Smooth muscle cell (in vitro differentiated cells): ENCODE measurements around the gene KCNAB2. TPM values are rescaled to one million over a fixed set of nuclear protein-coding genes. Genes with fewer than 3 reads are reported as not detected.

Experiments used
- DNase-seq: peaks from one replicate; lab custom pipeline; 2025; ENCODE audit not compliant: unreplicated experiment; lab: John Stamatoyannopoulos, UW
- H2AFZ ChIP-seq: fragments of 200-600 bp; sonication (generic); 2 replicates; pipeline ENCODE4 v1.6.0; 2016; ENCODE audit warnings: antibody characterized with exemption, low read depth, mild to moderate bottlenecking
- H3F3A ChIP-seq: fragments of 200-600 bp; sonication (generic); 2 replicates; pipeline ENCODE4 v1.6.0; 2017; ENCODE audit warnings: antibody characterized with exemption, low read depth
- H3K27ac ChIP-seq: fragments of 200-600 bp; sonication (generic); 2 replicates; pipeline ENCODE4 v1.5.1; 2016; ENCODE audit warnings: low read depth, mild to moderate bottlenecking
- H3K27me3 ChIP-seq: fragments of 200-600 bp; sonication (generic); 2 replicates; pipeline ENCODE4 v1.6.1; 2016; ENCODE audit warnings: low read depth, mild to moderate bottlenecking
- H3K36me3 ChIP-seq: fragments of 200-600 bp; sonication (generic); 2 replicates; pipeline ENCODE4 v1.5.1; 2016; ENCODE audit warnings: low read depth
- H3K4me1 ChIP-seq: fragments of 200-600 bp; sonication (generic); 2 replicates; pipeline ENCODE4 v1.5.1; 2016; ENCODE audit warnings: low read depth
- H3K4me2 ChIP-seq: fragments of 200-600 bp; sonication (generic); 2 replicates; pipeline ENCODE4 v1.6.0; 2016; ENCODE audit warnings: mild to moderate bottlenecking
- H3K4me3 ChIP-seq: fragments of 200-600 bp; sonication (generic); 2 replicates; pipeline ENCODE4 v1.5.1; 2016; ENCODE audit warnings: mild to moderate bottlenecking
- H3K79me2 ChIP-seq: fragments of 200-600 bp; sonication (generic); 2 replicates; pipeline ENCODE4 v1.6.0; 2016; ENCODE audit warnings: low read depth, mild to moderate bottlenecking
- H3K9ac ChIP-seq: fragments of 200-600 bp; sonication (generic); 2 replicates; pipeline ENCODE4 v1.6.0; 2016; ENCODE audit warnings: low read depth
- H3K9me3 ChIP-seq: fragments of 200-600 bp; sonication (generic); replicated peaks from 2 replicates; pipeline ENCODE4 v1.5.1; 2016; ENCODE audit warnings: low read depth
- H4K20me1 ChIP-seq: fragments of 200-600 bp; sonication (generic); 2 replicates; pipeline ENCODE4 v1.6.0; 2016; ENCODE audit warnings: low read depth
- WGBS: methylation state at CpG from one replicate; pipeline ENCODE4 v1.1.7; 2016; ENCODE audit warnings: low lambda C conversion rate; 5-methylcytosine and 5-hydroxymethylcytosine counted together
- polyA plus RNA-seq: library from polyadenylated mRNA; unstranded; fragments of >200 nt; fragmentation: Nextera tagmentation; extraction: Ambion mirVana; gene quantifications from 2 replicates; pipeline ENCODE4 v1.2.1, GENCODE V29; 2016
- total RNA-seq: library from RNA; depleted of rRNA; stranded (reverse); fragments of >200 nt; gene quantifications from 2 replicates; pipeline ENCODE4 v1.2.3, GENCODE V29; 2014
- TF ChIP-seq, protein P1 (sequence below): fragments of 200-600 bp; sonication (generic); IDR thresholded peaks from 2 replicates; pipeline ENCODE4 v1.5.1; 2017; ENCODE audit warnings: borderline replicate concordance, mild to moderate bottlenecking, antibody characterized with exemption; ENCODE audit not compliant: insufficient read depth, poor library complexity, severe bottlenecking

Gene KCNAB2
- total and polyA plus RNA-seq, 2 experiments from 2014 or later = 3.6 to 3.9 TPM

DNA sequence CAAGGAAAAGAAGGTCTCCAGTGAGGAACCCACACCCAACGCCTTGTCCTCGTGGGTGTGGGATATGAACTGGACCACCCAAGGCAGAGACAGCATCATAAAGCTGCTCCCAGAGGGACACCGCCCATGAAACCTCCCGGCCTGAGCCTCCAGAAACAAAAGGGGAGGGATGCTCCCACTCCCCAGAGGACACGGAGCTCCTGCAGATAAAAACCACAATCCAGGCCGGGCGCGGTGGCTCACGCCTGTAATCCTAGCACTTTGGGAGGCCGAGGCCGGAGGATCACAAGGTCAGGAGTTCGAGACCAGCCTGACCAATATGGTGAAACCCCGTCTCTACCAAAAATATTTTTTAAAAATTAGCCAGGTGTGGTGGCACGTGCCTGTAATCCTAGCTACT is 68.1 kb downstream of the KCNAB2 start:
- H3K36me3 ChIP-seq = no peaks in the 10 kb centered on the region

DNA sequence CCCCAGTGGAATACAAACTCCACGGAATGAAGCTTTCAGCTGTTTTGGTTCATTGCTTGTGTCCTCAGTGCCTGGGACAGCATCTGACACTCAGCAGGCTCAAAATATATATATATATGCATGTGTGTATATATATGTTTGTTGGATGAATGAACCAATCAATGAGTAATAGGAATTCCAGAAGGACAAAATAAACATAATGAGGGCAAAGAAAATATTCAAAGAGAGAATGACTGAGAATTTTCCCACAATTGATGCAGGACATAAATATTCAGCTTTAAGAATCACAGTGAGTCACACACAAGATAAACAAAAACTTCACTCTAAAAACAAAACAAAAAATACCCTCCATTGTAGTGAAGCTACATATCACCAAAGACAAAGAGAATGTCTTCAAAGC is 70.4 kb downstream of the KCNAB2 start:
- TF ChIP-seq, protein P1, sequence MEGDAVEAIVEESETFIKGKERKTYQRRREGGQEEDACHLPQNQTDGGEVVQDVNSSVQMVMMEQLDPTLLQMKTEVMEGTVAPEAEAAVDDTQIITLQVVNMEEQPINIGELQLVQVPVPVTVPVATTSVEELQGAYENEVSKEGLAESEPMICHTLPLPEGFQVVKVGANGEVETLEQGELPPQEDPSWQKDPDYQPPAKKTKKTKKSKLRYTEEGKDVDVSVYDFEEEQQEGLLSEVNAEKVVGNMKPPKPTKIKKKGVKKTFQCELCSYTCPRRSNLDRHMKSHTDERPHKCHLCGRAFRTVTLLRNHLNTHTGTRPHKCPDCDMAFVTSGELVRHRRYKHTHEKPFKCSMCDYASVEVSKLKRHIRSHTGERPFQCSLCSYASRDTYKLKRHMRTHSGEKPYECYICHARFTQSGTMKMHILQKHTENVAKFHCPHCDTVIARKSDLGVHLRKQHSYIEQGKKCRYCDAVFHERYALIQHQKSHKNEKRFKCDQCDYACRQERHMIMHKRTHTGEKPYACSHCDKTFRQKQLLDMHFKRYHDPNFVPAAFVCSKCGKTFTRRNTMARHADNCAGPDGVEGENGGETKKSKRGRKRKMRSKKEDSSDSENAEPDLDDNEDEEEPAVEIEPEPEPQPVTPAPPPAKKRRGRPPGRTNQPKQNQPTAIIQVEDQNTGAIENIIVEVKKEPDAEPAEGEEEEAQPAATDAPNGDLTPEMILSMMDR = no peak

More for the DNA sequence above, 68.1 kb downstream of the KCNAB2 start:
- no peak overlapping the region for H2AFZ ChIP-seq
- H3K4me2 ChIP-seq = no peak overlapping the region
- no peaks in the 10 kb centered on the region for H4K20me1 ChIP-seq
- H3K4me1 ChIP-seq = no peaks in the 10 kb centered on the region
- TF ChIP-seq, protein P1 = no peak
- no peaks in the 10 kb centered on the region for H3K9me3 ChIP-seq
- 95% methylated on average over 14 of the region's 14 CpGs for WGBS
- DNase-seq = no peak
- H3K27me3 ChIP-seq = no peaks in the 10 kb centered on the region
- no peak overlapping the region for H3K9ac ChIP-seq
- no peak overlapping the region for H3K4me3 ChIP-seq
- H3K79me2 ChIP-seq = no peaks in the 10 kb centered on the region
- no peak overlapping the region for H3K27ac ChIP-seq
- no peaks in the 10 kb centered on the region for H3F3A ChIP-seq

DNA sequence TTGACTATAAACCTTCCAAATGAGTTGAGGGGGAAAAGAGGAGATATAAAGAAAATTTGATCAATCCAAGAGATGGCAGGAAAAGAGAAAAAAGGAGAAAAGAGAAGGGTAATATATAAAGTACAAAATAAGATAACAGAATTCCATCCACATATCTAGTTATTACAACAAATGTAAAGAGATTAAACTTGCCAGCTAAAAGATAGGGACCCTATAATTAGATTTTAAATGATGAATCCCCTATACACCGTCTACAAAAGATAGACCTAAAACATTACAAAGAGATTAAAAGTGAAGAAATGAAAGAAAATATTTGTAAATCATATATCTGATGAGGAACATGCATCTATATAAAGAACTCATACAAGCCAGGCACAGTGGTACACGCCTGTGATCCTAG is 71.4 kb downstream of the KCNAB2 start:
- no peaks in the 10 kb centered on the region for H3K36me3 ChIP-seq
- no peak overlapping the region for H3K4me2 ChIP-seq
- no peaks in the 10 kb centered on the region for H3F3A ChIP-seq
- no peaks in the 10 kb centered on the region for H3K79me2 ChIP-seq
- WGBS = 93% methylated on average over 2 of the region's 2 CpGs
- no peak overlapping the region for H3K4me3 ChIP-seq
- H3K9ac ChIP-seq = no peak overlapping the region
- H3K27ac ChIP-seq = no peak overlapping the region
- TF ChIP-seq, protein P1 = no peak
- no peaks in the 10 kb centered on the region for H4K20me1 ChIP-seq
- DNase-seq = no peak
- no peaks in the 10 kb centered on the region for H3K27me3 ChIP-seq
- no peak overlapping the region for H2AFZ ChIP-seq
- no peaks in the 10 kb centered on the region for H3K4me1 ChIP-seq
- H3K9me3 ChIP-seq = no peaks in the 10 kb centered on the region

More for the DNA sequence above, 70.4 kb downstream of the KCNAB2 start:
- no peak for DNase-seq
- no peak overlapping the region for H3K27ac ChIP-seq
- no peaks in the 10 kb centered on the region for H3F3A ChIP-seq
- 79% methylated on average over 1 of the region's 1 CpG for WGBS
- no peaks in the 10 kb centered on the region for H3K79me2 ChIP-seq
- H3K36me3 ChIP-seq = no peaks in the 10 kb centered on the region
- no peaks in the 10 kb centered on the region for H3K27me3 ChIP-seq
- no peaks in the 10 kb centered on the region for H3K4me1 ChIP-seq
- H3K9ac ChIP-seq = no peak overlapping the region
- no peak overlapping the region for H3K4me2 ChIP-seq
- no peak overlapping the region for H3K4me3 ChIP-seq
- no peaks in the 10 kb centered on the region for H3K9me3 ChIP-seq
- H4K20me1 ChIP-seq = no peaks in the 10 kb centered on the region
- H2AFZ ChIP-seq = no peak overlapping the region

DNA sequence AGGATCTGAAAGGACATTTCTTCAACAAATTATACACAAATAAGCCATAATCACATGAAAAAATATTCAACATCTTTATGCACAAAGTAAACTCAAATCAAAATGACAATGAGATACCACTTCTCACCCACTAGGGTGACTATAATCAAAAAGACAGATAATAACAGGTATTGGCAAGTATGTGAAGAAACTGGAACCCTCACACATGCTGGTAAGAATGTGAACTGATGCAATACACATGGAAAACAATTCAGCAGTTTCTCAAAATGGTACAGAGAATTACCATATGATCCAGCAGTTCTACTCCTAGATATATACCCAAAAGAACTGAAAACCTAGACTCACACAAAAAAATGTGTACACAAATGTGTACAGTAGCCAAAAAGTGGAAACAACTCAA is 71.9 kb downstream of the KCNAB2 start:
- Histone ChIP-seq H3K4me2 (no peak overlapping the region), H3K27me3 (no peaks in the 10 kb centered on the region), H4K20me1 (no peaks in the 10 kb centered on the region), H3K27ac (no peak overlapping the region), H3K9ac (no peak overlapping the region), H3K4me1 (no peaks in the 10 kb centered on the region), H3F3A (no peaks in the 10 kb centered on the region), H3K36me3 (no peaks in the 10 kb centered on the region), H3K4me3 (no peak overlapping the region), H3K9me3 (no peaks in the 10 kb centered on the region), H3K79me2 (no peaks in the 10 kb centered on the region), H2AFZ (no peak overlapping the region)
- DNase-seq = no peak
- TF ChIP-seq, protein P1 = no peak
